IMR-90 (cell line): ENCODE measurements around the gene DNAJC6. TPM values are rescaled to one million over a fixed set of nuclear protein-coding genes. Genes with fewer than 3 reads are reported as not detected.

Experiments used
- ATAC-seq: fragments of 200-7000 bp; cut with Tn5 transposase; 2 replicates; pipeline ENCODE4 v1.9.1; 2020; ENCODE audit warnings: low read depth, mild to moderate bottlenecking, moderate library complexity
- BruUV-seq: library from RNA; stranded (reverse); fragments of 400-500 nt; replicated peaks from 2 replicates; lab custom pipeline; 2021; lab: Mats Ljungman, UMichigan
- CTCF ChIA-PET: fragments of 300-600 bp; formaldehyde crosslinking; extraction: SDS; loops from one replicate; lab custom pipeline; 2021; ENCODE audit warnings: antibody characterized with exemption; lab: Yijun Ruan, JAX
- POLR2A ChIA-PET: fragments of 300-600 bp; sonication (Branson Sonifier 250); formaldehyde crosslinking; loops from one replicate; lab custom pipeline; 2022; ENCODE audit warnings: antibody characterized with exemption; ENCODE audit not compliant: unreplicated experiment; lab: Charles Lee
- DNase-seq: peaks from one replicate; pipeline ENCODE4 v3.0.0; 2013
- H2AFZ ChIP-seq: replicated peaks from 2 replicates; pipeline ENCODE3; 2013; ENCODE audit warnings: low read length, mild to moderate bottlenecking; ENCODE audit not compliant: poor library complexity
- H2AK5ac ChIP-seq: 2 replicates; pipeline ENCODE4 v1.6.1; 2013; ENCODE audit warnings: low read depth, low read length, inconsistent platforms
- H2AK9ac ChIP-seq: replicated peaks from 2 replicates; pipeline ENCODE3; 2013; ENCODE audit warnings: mild to moderate bottlenecking, low read depth, low read length, moderate library complexity; ENCODE audit not compliant: poor library complexity
- H2BK120ac ChIP-seq: 2 replicates; pipeline ENCODE4 v1.6.1; 2013; ENCODE audit warnings: low read depth, low read length, inconsistent platforms
- H2BK15ac ChIP-seq: 3 replicates; pipeline ENCODE4 v1.6.1; 2013; ENCODE audit warnings: low read depth, low read length, inconsistent platforms
- H2BK20ac ChIP-seq: 2 replicates; pipeline ENCODE4 v1.6.1; 2013; ENCODE audit warnings: low read depth, mild to moderate bottlenecking, inconsistent platforms, low read length, moderate library complexity
- H2BK5ac ChIP-seq: 2 replicates; pipeline ENCODE4 v1.6.1; 2013; ENCODE audit warnings: mild to moderate bottlenecking, low read depth, low read length, inconsistent platforms; ENCODE audit not compliant: poor library complexity, severe bottlenecking
- H3K14ac ChIP-seq: replicated peaks from 2 replicates; pipeline ENCODE4 v1.6.1; 2013; ENCODE audit warnings: low read depth, low read length, inconsistent platforms
- H3K18ac ChIP-seq: 2 replicates; pipeline ENCODE4 v1.6.1; 2013; ENCODE audit warnings: low read depth, low read length, control low read depth
- H3K23ac ChIP-seq: 2 replicates; pipeline ENCODE4 v1.6.1; 2013; ENCODE audit warnings: low read depth, low read length, inconsistent platforms
- H3K27ac ChIP-seq: 2 replicates; pipeline ENCODE4 v1.5.1; 2013; ENCODE audit warnings: mild to moderate bottlenecking, control low read depth, low read length; ENCODE audit not compliant: insufficient read depth
- H3K27me3 ChIP-seq: 2 replicates; pipeline ENCODE4 v1.6.1; 2013; ENCODE audit warnings: low read length; ENCODE audit not compliant: control insufficient read depth, insufficient read depth
- H3K36me3 ChIP-seq: 2 replicates; pipeline ENCODE4 v1.6.1; 2013; ENCODE audit warnings: low read length, mixed read lengths; ENCODE audit not compliant: control insufficient read depth, insufficient read depth
- H3K4ac ChIP-seq: 2 replicates; pipeline ENCODE4 v1.6.1; 2013; ENCODE audit warnings: low read depth, low read length, inconsistent platforms
- H3K4me1 ChIP-seq: 2 replicates; pipeline ENCODE4 v1.6.1; 2013; ENCODE audit warnings: low read length, mixed read lengths; ENCODE audit not compliant: control insufficient read depth, insufficient read depth
- H3K4me2 ChIP-seq: 2 replicates; pipeline ENCODE4 v1.6.1; 2013; ENCODE audit warnings: low read depth, mild to moderate bottlenecking, control low read depth, low read length, moderate library complexity
- H3K4me3 ChIP-seq: 2 replicates; pipeline ENCODE4 v1.5.1; 2013; ENCODE audit warnings: low read depth, mild to moderate bottlenecking, control low read depth, low read length, moderate library complexity; ENCODE audit not compliant: insufficient read depth
- H3K56ac ChIP-seq: 2 replicates; pipeline ENCODE4 v1.6.1; 2013; ENCODE audit warnings: low read length, inconsistent platforms; ENCODE audit not compliant: insufficient read depth; ENCODE audit errors: extremely low read depth
- H3K79me1 ChIP-seq, 2 experiments: 2 replicates each; pipeline ENCODE4 v1.6.1; 2013; ENCODE audit warnings: low read length in 2 of 2, inconsistent platforms in 1 of 2, low read depth in 1 of 2
- H3K9ac ChIP-seq: 2 replicates; pipeline ENCODE4 v1.6.1; 2013; ENCODE audit warnings: low read depth, low read length, control low read depth
- H3K9me1 ChIP-seq: 2 replicates; pipeline ENCODE4 v1.6.1; 2013; ENCODE audit warnings: low read length, inconsistent platforms; ENCODE audit not compliant: insufficient read depth
- H3K9me3 ChIP-seq: 2 replicates; pipeline ENCODE4 v1.6.1; 2013; ENCODE audit warnings: low read length; ENCODE audit not compliant: control insufficient read depth, insufficient read depth
- H4K20me1 ChIP-seq: 2 replicates; pipeline ENCODE4 v1.6.1; 2013; ENCODE audit warnings: low read length, inconsistent platforms; ENCODE audit not compliant: insufficient read depth
- H4K5ac ChIP-seq: 2 replicates; pipeline ENCODE4 v1.6.1; 2013; ENCODE audit warnings: mild to moderate bottlenecking, low read depth, low read length, control low read depth
- H4K8ac ChIP-seq, 2 experiments: 2 replicates each; pipeline ENCODE4 v1.6.1; 2013; ENCODE audit warnings: low read depth in 2 of 2, low read length in 2 of 2, control low read depth in 1 of 2, inconsistent platforms in 1 of 2
- H4K91ac ChIP-seq: 2 replicates; pipeline ENCODE4 v1.6.1; 2013; ENCODE audit warnings: low read depth, low read length, inconsistent platforms; ENCODE audit not compliant: insufficient read depth
- BHLHE40 ChIP-seq: fragments of 150-350 bp; IDR thresholded peaks from 2 replicates; pipeline ENCODE4 v1.6.1; 2016; ENCODE audit warnings: mild to moderate bottlenecking, low read depth, low read length
- CEBPB ChIP-seq: IDR thresholded peaks from 2 replicates; pipeline ENCODE4 v1.6.1; 2012; ENCODE audit warnings: low read depth, low read length, improper control_type of control experiment
- CHD1 ChIP-seq: IDR thresholded peaks from 2 replicates; pipeline ENCODE4 v1.6.1; 2012; ENCODE audit warnings: low read depth, low read length, improper control_type of control experiment
- ELK1 ChIP-seq: fragments of 150-350 bp; IDR thresholded peaks from 2 replicates; pipeline ENCODE4 v1.6.1; 2016; ENCODE audit warnings: low read depth, mild to moderate bottlenecking, low read length, moderate library complexity, borderline replicate concordance
- FOS ChIP-seq: fragments of 150-350 bp; IDR thresholded peaks from 2 replicates; pipeline ENCODE4 v1.6.1; 2016; ENCODE audit warnings: low read depth, low read length
- MAFK ChIP-seq: IDR thresholded peaks from 2 replicates; pipeline ENCODE4 v1.6.1; 2012; ENCODE audit warnings: low read depth, low read length, improper control_type of control experiment
- NFE2L2 ChIP-seq: fragments of 150-350 bp; IDR thresholded peaks from 2 replicates; pipeline ENCODE4 v1.6.1; 2016; ENCODE audit warnings: low read depth, mild to moderate bottlenecking, low read length
- RAD21 ChIP-seq: IDR thresholded peaks from 2 replicates; pipeline ENCODE4 v1.6.1; 2012; ENCODE audit warnings: low read length, improper control_type of control experiment
- RFX5 ChIP-seq: IDR thresholded peaks from 2 replicates; pipeline ENCODE4 v1.8.0; 2012; ENCODE audit warnings: low read depth, mild to moderate bottlenecking, low read length, moderate library complexity
- SMC3 ChIP-seq: fragments of 150-350 bp; IDR thresholded peaks from 2 replicates; pipeline ENCODE4 v1.6.1; 2016; ENCODE audit warnings: low read depth, mild to moderate bottlenecking, antibody characterized with exemption, low read length, moderate library complexity
- USF2 ChIP-seq: fragments of 150-350 bp; IDR thresholded peaks from 2 replicates; pipeline ENCODE4 v1.6.1; 2017; ENCODE audit warnings: mild to moderate bottlenecking, antibody characterized with exemption, low read length, low read depth
- WGBS, 2 experiments: methylation state at CpG; one replicate each; pipeline versions ENCODE4 v1.1.5 to v1.1.7; 2013; ENCODE audit warnings: missing lambda C conversion rate in 2 of 2; ENCODE audit not compliant: insufficient read length in 1 of 2; ENCODE audit errors: extremely low coverage in 2 of 2; 5-methylcytosine and 5-hydroxymethylcytosine counted together
- dilution Hi-C: fragments of 300-500 bp; cut with HindIII; formaldehyde crosslinking; loops from one replicate; pipeline ENCODE4 v1.14.3; 2018; ENCODE audit warnings: low sequenced_read_pairs; ENCODE audit not compliant: unreplicated experiment
- in situ Hi-C: fragments of 300-500 bp; cut with MboI; formaldehyde crosslinking; loops from 3 replicates; pipeline ENCODE4 v1.14.3; 2019; ENCODE audit warnings: low sequenced_read_pairs, inconsistent platforms, mixed read lengths
- intact Hi-C: fragments of 100-400 bp; cut with micrococcal nuclease; formaldehyde crosslinking; loops from 2 replicates; pipeline ENCODE4 v1.10.0; 2022
- polyA plus RNA-seq, 3 experiments: library from polyadenylated mRNA; depleted of rRNA; stranded (reverse); fragments of >200 nt; gene quantifications; 2 replicates each; pipeline ENCODE4 v1.2.3, GENCODE V29; 2012; ENCODE audit warnings: low replicate concordance in 1 of 3
- total RNA-seq: library from RNA; depleted of rRNA; stranded (reverse); fragments of >200 nt; gene quantifications from 2 replicates; pipeline ENCODE4 v1.2.3, GENCODE V29; 2012

The DNAJC6 gene
- total and polyA plus RNA-seq, 2 of the 4 experiments (the other 2 are of a cell fraction), result 0.05 to 0.18 TPM

DNA sequence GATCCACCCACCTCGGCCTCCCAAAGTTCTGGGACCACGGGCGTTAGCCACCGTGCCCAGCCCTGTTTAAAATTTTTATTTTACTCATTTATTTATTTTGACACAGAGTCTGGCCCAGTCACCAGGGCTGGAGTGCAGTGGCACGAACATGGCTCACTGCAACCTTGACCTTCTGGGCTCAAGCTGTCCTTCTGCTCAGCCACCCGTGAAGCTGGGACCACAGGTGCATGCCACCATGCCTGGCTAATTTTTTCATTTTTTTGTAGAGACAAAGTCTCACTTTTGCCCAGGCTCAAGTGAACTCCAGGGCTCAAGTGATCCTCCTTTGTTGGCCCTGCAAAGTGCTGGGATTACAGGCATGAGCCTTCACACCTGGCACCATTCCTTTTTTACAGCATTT is 27.5 kb upstream of the DNAJC6 start:
- no peaks in the 10 kb centered on the region for H4K20me1 ChIP-seq
- ATAC-seq (no peak), DNase-seq (no peak)
- H3K4me3 ChIP-seq, result no peak overlapping the region
- no peaks in the 10 kb centered on the region for H3K79me1 ChIP-seq
- no peak overlapping the region for H3K18ac ChIP-seq
- POLR2A ChIA-PET, result no interaction called here
- H2AFZ ChIP-seq, result no peak overlapping the region
- H3K14ac ChIP-seq, result no peak overlapping the region
- H2AK9ac ChIP-seq, result no peak overlapping the region
- 43% methylated on average over 1 of the region's 6 CpGs; no CpG with 5 or more reads in 1 of the 2 experiments for WGBS, 2 experiments
- no peak overlapping the region for H3K4ac ChIP-seq
- H3K4me2 ChIP-seq, result no peak overlapping the region
- no peak overlapping the region for H3K56ac ChIP-seq
- in situ Hi-C loops (no loop called here), intact Hi-C loops (no loop called here), dilution Hi-C loops (no loop called here)
- CTCF ChIA-PET, result no interaction called here
- H4K5ac ChIP-seq, result no peak overlapping the region
- TF ChIP-seq SMC3 (no peak), RAD21 (no peak), RFX5 (no peak), FOS (no peak), USF2 (no peak), CEBPB (no peak), ELK1 (no peak), CHD1 (no peak), BHLHE40 (no peak), NFE2L2 (no peak), MAFK (no peak)
- H2BK20ac ChIP-seq, result no peak overlapping the region
- H2BK120ac ChIP-seq, result no peak overlapping the region
- no TSS peak for BruUV-seq
- no peak overlapping the region for H2BK5ac ChIP-seq
- peaks cover 5% of the 10 kb centered on the region for H3K27me3 ChIP-seq
- H4K8ac ChIP-seq, result no peak overlapping the region
- no peak overlapping the region for H4K91ac ChIP-seq
- H3K9ac ChIP-seq, result no peak overlapping the region
- H2AK5ac ChIP-seq, result no peak overlapping the region
- no peaks in the 10 kb centered on the region for H3K9me1 ChIP-seq
- no peak overlapping the region for H3K27ac ChIP-seq
- H3K23ac ChIP-seq, result no peak overlapping the region
- H3K4me1 ChIP-seq, result no peaks in the 10 kb centered on the region
- H3K9me3 ChIP-seq, result no peaks in the 10 kb centered on the region
- no peaks in the 10 kb centered on the region for H3K36me3 ChIP-seq
- H2BK15ac ChIP-seq, result no peak overlapping the region
